MM.1S (cell line): ENCODE data around the gene GPRC5D.

Experiments
- DNase-seq: peaks from one replicate; pipeline ENCODE4 v3.0.0-alpha.2; 2015
- H2AFZ ChIP-seq: fragments of 300-600 bp; sonication (generic); 2 replicates; pipeline ENCODE4 v1.6.0; 2016; ENCODE audit warnings: antibody characterized with exemption, low read length
- H3F3A ChIP-seq: fragments of 300-600 bp; sonication (generic); 2 replicates; pipeline ENCODE4 v1.6.1; 2016; ENCODE audit warnings: mild to moderate bottlenecking, antibody characterized with exemption, low read length, moderate library complexity, mixed read lengths; ENCODE audit not compliant: insufficient read depth
- H3K27ac ChIP-seq: fragments of 300-600 bp; sonication (generic); 2 replicates; pipeline ENCODE4 v1.5.1; 2016; ENCODE audit warnings: mild to moderate bottlenecking, low read length
- H3K27me3 ChIP-seq: fragments of 300-600 bp; sonication (generic); replicated peaks from 2 replicates; pipeline ENCODE4 v1.6.0; 2016; ENCODE audit warnings: low read length; ENCODE audit not compliant: insufficient read depth
- H3K36me3 ChIP-seq: fragments of 300-600 bp; sonication (generic); replicated peaks from 2 replicates; pipeline ENCODE4 v1.6.1; 2016; ENCODE audit warnings: mild to moderate bottlenecking, low read length, mixed read lengths; ENCODE audit not compliant: insufficient read depth
- H3K4me1 ChIP-seq: fragments of 300-600 bp; sonication (generic); 2 replicates; pipeline ENCODE4 v1.6.1; 2016; ENCODE audit warnings: low read length, mixed read lengths
- H3K4me2 ChIP-seq: fragments of 300-600 bp; sonication (generic); 2 replicates; pipeline ENCODE4 v1.6.0; 2016; ENCODE audit warnings: low read depth, low read length
- H3K4me3 ChIP-seq: fragments of 300-600 bp; sonication (generic); 2 replicates; pipeline ENCODE4 v1.5.1; 2016; ENCODE audit warnings: low read length, mixed read lengths
- H3K79me2 ChIP-seq: fragments of 300-600 bp; sonication (generic); 2 replicates; pipeline ENCODE4 v1.6.1; 2016; ENCODE audit warnings: mixed run types, low read length, mixed read lengths
- H3K9ac ChIP-seq: fragments of 300-600 bp; sonication (generic); 2 replicates; pipeline ENCODE4 v1.6.1; 2016; ENCODE audit warnings: low read length, mixed read lengths
- H3K9me2 ChIP-seq: fragments of 300-600 bp; sonication (generic); replicated peaks from 2 replicates; pipeline ENCODE4 v1.6.1; 2016; ENCODE audit warnings: mild to moderate bottlenecking, low read length, mixed read lengths; ENCODE audit not compliant: insufficient read depth
- H3K9me3 ChIP-seq: fragments of 300-600 bp; sonication (generic); replicated peaks from 2 replicates; pipeline ENCODE4 v1.6.1; 2016; ENCODE audit warnings: mild to moderate bottlenecking, low read length, mixed read lengths; ENCODE audit not compliant: insufficient read depth
- H4K20me1 ChIP-seq: fragments of 300-600 bp; sonication (generic); 2 replicates; pipeline ENCODE4 v1.6.1; 2016; ENCODE audit warnings: mild to moderate bottlenecking, low read length, moderate library complexity, mixed read lengths; ENCODE audit not compliant: insufficient read depth
- CTCF ChIP-seq: fragments of 300-600 bp; sonication (generic); IDR thresholded peaks from 2 replicates; pipeline ENCODE4 v1.5.1; 2016; ENCODE audit warnings: antibody characterized with exemption, low read length, mixed read lengths
- EZH2 ChIP-seq: fragments of 300-600 bp; sonication (generic); optimal IDR thresholded peaks from 2 replicates; pipeline ENCODE3; 2017; ENCODE audit warnings: low read depth, mild to moderate bottlenecking, antibody characterized with exemption, low read length, mixed read lengths
- EZH2phosphoT487 ChIP-seq: fragments of 300-600 bp; sonication (generic); IDR thresholded peaks from 2 replicates; pipeline ENCODE4 v1.6.1; 2018; ENCODE audit warnings: antibody characterized with exemption, low read length

The GPRC5D gene

GRCh38 chr12:12996209-12996608 is 44.2 kb upstream of the GPRC5D start:
- no peak overlapping the region for H3K9ac ChIP-seq
- no peaks in the 10 kb centered on the region for H3K27me3 ChIP-seq
- peaks cover 15% of the 10 kb centered on the region; the same call in 1 of the 2 replicates for H3K4me1 ChIP-seq
- H4K20me1 ChIP-seq: no peaks in the 10 kb centered on the region
- H3K4me2 ChIP-seq: no peak overlapping the region
- H3K36me3 ChIP-seq: no peaks in the 10 kb centered on the region
- no peaks in the 10 kb centered on the region for H3K9me3 ChIP-seq
- no peak for DNase-seq
- no peak overlapping the region for H3K4me3 ChIP-seq
- H3K79me2 ChIP-seq: peaks cover 27% of the 10 kb centered on the region
- H3K27ac ChIP-seq: no peak overlapping the region
- no peaks in the 10 kb centered on the region for H3K9me2 ChIP-seq
- H3F3A ChIP-seq: peaks cover 13% of the 10 kb centered on the region
- H2AFZ ChIP-seq: no peak overlapping the region
- TF ChIP-seq CTCF (no peak), EZH2phosphoT487 (no peak), EZH2 (no peak)

- Histone ChIP-seq H3K9me2 (no peaks in the 10 kb centered on the region), H3K27me3 (no peaks in the 10 kb centered on the region), H4K20me1 (no peaks in the 10 kb centered on the region), H3K36me3 (no peaks in the 10 kb centered on the region), H3K9ac (no peak overlapping the region), H3K9me3 (no peaks in the 10 kb centered on the region), H3K27ac (no peak overlapping the region), H3F3A (peaks cover 5% of the 10 kb centered on the region; the same call in 1 of the 2 replicates), H3K79me2 (peaks cover 27% of the 10 kb centered on the region), H3K4me3 (no peak overlapping the region), H3K4me1 (peaks cover 15% of the 10 kb centered on the region; the same call in 1 of the 2 replicates), H2AFZ (no peak overlapping the region), H3K4me2 (no peak overlapping the region)
- no peak for DNase-seq
- TF ChIP-seq CTCF: no peak
- no peak for TF ChIP-seq EZH2
- TF ChIP-seq EZH2phosphoT487: no peak
Observed at GRCh38 chr12:12995088-12995487, 43.1 kb upstream of the GPRC5D start.

GRCh38 chr12:12993367-12993766 is 41.4 kb upstream of the GPRC5D start:
- H3F3A ChIP-seq: peaks cover 5% of the 10 kb centered on the region; the same call in 1 of the 2 replicates
- TF ChIP-seq EZH2: no peak
- no peak for TF ChIP-seq CTCF
- TF ChIP-seq EZH2phosphoT487: no peak
- H3K36me3 ChIP-seq: no peaks in the 10 kb centered on the region
- H3K79me2 ChIP-seq: peaks cover 13% of the 10 kb centered on the region
- H4K20me1 ChIP-seq: no peaks in the 10 kb centered on the region
- peak overlapping the region; percentile 44; the same call in 1 of the 2 replicates for H3K27ac ChIP-seq
- H3K9me3 ChIP-seq: no peaks in the 10 kb centered on the region
- no peaks in the 10 kb centered on the region for H3K27me3 ChIP-seq
- H3K9me2 ChIP-seq: no peaks in the 10 kb centered on the region
- H3K4me2 ChIP-seq: no peak overlapping the region
- peaks cover 6% of the 10 kb centered on the region; the same call in 1 of the 2 replicates for H3K4me1 ChIP-seq
- no peak overlapping the region for H3K9ac ChIP-seq
- H3K4me3 ChIP-seq: no peak overlapping the region
- no peak overlapping the region for H2AFZ ChIP-seq
- DNase-seq: no peak
